Heart left ventricle (tissue), 13 donors: ENCODE results near the gene RAB1A.

Experiments used
- POLR2A ChIP-seq, 2 donors: fragments of 450-650 bp; IDR thresholded peaks; one replicate each; pipeline ENCODE4 v1.6.1; 2017; ENCODE audit warnings: antibody characterized with exemption in 2 of 2, mild to moderate bottlenecking in 2 of 2, moderate library complexity in 2 of 2
- TF ChIP-seq, protein P1 (sequence below), 12 donors: fragments of 200-600 bp; sonication (generic) in 4 of 12; IDR thresholded peaks; one replicate each; pipeline versions ENCODE4 v1.5.0 to v1.8.0; 2018 to 2022; ENCODE audit warnings: antibody characterized with exemption in 12 of 12, mild to moderate bottlenecking in 5 of 12
- donor health status: ischemic (EF 13 %, LVEDD 7.1; RV severe dilation, severe dysfunction).
- donor health status: DM: no; HTN: yes; CAD: no.
- donor health status: DM: no; HTN: no; CAD: no.
- donor health status: ischemic (EF 25% LVEDD 6.9; RV normal size, moderate dysfunction).
- donor health status: ischemic (EF 25% LVEDD 5.7; RV mildly dilated, moderate dysfunction).
- donor health status: ischemic (EF 35%, LVEDD 5.7; RV mildly dilated, moderate dysfunction).
- donor health status: nonischemic (EF 11% LVEDD 7.7; RV severe dilation, severe dysfunction).
- donor health status: DM: yes; HTN: yes; CAD: no.
- donor health status: PGD.
- donor health status: ischemic (EF 29% LVEDD 5.4; RV normal size, mild dysfunction).
- donor health status: nonischemic (EF 23%, LVEDD 6.1; RV moderate dilation, normal function).

DNA sequence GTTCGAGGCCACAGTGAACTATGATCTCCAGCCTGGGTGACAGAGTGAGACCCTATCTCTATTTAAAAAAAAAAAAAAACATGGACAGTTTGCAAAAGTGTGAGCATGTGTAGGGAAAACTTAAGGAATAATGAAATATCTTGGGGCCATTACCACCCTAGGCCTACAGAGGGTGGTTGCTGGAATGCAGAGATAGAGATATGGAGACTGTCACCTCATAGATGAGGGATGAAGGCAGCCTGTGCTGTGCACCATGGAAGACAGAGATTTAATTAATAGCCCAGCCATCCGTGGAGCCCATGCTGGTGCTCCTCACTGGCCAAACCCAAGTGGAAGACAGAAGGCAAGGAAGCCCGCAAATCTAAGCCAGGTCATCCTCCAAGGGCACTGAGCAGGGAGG, 90.3 kb downstream of the RAB1A start:
- TF ChIP-seq POLR2A (IDR thresholded peaks at IDR 0.05) = no peak
- TF ChIP-seq, protein P1, sequence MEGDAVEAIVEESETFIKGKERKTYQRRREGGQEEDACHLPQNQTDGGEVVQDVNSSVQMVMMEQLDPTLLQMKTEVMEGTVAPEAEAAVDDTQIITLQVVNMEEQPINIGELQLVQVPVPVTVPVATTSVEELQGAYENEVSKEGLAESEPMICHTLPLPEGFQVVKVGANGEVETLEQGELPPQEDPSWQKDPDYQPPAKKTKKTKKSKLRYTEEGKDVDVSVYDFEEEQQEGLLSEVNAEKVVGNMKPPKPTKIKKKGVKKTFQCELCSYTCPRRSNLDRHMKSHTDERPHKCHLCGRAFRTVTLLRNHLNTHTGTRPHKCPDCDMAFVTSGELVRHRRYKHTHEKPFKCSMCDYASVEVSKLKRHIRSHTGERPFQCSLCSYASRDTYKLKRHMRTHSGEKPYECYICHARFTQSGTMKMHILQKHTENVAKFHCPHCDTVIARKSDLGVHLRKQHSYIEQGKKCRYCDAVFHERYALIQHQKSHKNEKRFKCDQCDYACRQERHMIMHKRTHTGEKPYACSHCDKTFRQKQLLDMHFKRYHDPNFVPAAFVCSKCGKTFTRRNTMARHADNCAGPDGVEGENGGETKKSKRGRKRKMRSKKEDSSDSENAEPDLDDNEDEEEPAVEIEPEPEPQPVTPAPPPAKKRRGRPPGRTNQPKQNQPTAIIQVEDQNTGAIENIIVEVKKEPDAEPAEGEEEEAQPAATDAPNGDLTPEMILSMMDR (IDR thresholded peaks at IDR 0.05) = no peak
